Measurements from ENCODE around the gene UACA.

DNA sequence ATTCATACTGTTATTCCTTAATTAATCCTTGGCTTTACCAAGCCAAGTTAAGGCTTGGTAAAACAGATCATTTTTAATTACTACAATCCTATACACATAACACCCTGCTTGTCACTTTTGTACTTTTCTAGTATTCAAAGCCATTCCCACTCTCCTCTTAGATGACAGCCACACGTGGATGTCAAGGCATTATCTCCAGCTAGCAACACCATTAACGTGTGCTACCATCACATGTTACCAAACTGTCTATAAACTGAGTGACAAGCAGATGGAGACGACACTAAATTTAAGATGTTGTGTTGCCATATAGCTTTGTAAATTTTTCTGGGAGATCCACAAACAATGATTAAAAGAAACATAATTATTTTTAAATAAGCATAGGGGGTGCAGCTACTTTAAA is 103.7 kb downstream of the UACA start:
- TF ChIP-seq, protein P1, sequence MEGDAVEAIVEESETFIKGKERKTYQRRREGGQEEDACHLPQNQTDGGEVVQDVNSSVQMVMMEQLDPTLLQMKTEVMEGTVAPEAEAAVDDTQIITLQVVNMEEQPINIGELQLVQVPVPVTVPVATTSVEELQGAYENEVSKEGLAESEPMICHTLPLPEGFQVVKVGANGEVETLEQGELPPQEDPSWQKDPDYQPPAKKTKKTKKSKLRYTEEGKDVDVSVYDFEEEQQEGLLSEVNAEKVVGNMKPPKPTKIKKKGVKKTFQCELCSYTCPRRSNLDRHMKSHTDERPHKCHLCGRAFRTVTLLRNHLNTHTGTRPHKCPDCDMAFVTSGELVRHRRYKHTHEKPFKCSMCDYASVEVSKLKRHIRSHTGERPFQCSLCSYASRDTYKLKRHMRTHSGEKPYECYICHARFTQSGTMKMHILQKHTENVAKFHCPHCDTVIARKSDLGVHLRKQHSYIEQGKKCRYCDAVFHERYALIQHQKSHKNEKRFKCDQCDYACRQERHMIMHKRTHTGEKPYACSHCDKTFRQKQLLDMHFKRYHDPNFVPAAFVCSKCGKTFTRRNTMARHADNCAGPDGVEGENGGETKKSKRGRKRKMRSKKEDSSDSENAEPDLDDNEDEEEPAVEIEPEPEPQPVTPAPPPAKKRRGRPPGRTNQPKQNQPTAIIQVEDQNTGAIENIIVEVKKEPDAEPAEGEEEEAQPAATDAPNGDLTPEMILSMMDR (IDR thresholded peaks at IDR 0.05; ENCODE audit: low read depth, low read length), result no peak
- TF ChIP-seq EZH2phosphoT487 (IDR thresholded peaks at IDR 0.05; ENCODE audit: low read depth), result no peak

All from OCI-LY3 (cell line).